HCT116 (cell line): ENCODE results near the gene CCDC17. TPM values are rescaled to one million over a fixed set of nuclear protein-coding genes. Genes with fewer than 3 reads are reported as not detected.

Source experiments
- ATAC-seq: fragments of 200-7000 bp; cut with Tn5 transposase; 2 replicates; pipeline ENCODE4 v1.9.1; 2020; ENCODE audit warnings: mild to moderate bottlenecking, moderate library complexity
- BruUV-seq: library from RNA; stranded (reverse); fragments of 400-500 nt; replicated peaks from 2 replicates; lab custom pipeline; 2021; lab: Mats Ljungman, UMichigan
- CTCF ChIA-PET: fragments of 300-600 bp; sonication (Branson Sonifier 250); formaldehyde crosslinking; loops from one replicate; lab custom pipeline; 2021; ENCODE audit warnings: antibody characterized with exemption; lab: Charles Lee
- POLR2A ChIA-PET: fragments of 300-600, 350-600 bp; sonication (Branson Sonifier 250); formaldehyde crosslinking; loops from one replicate; lab custom pipeline; 2021; ENCODE audit warnings: antibody characterized with exemption; lab: Charles Lee
- RAD21 ChIA-PET, 2 experiments: fragments of 300-600 bp; sonication (Branson Sonifier 250); formaldehyde crosslinking; loops; one replicate each; lab custom pipeline; 2023; ENCODE audit warnings: low total read pairs in 2 of 2; ENCODE audit not compliant: uncharacterized antibody in 2 of 2, unreplicated experiment in 2 of 2, low non-redundant PET in 1 of 2; lab: Charles Lee
- DNase-seq: peaks from one replicate; pipeline ENCODE4 v3.0.0-alpha.2; 2010; ENCODE audit warnings: low read depth, low spot score
- H2AFZ ChIP-seq: fragments of 200-600 bp; shearing (Covaris generic), sonication (generic); 2 replicates; pipeline ENCODE4 v1.6.1; 2017; ENCODE audit warnings: low read depth, mixed run types, mixed read lengths, antibody characterized with exemption, low read length; ENCODE audit not compliant: poor library complexity, severe bottlenecking
- H3K27ac ChIP-seq: 2 replicates; pipeline ENCODE4 v1.5.1; 2012; ENCODE audit warnings: low read depth, low read length
- H3K27me3 ChIP-seq: fragments of 200-600 bp; sonication (generic); 2 replicates; pipeline ENCODE4 v1.6.1; 2016; ENCODE audit warnings: mixed run types, low read length, mixed read lengths; ENCODE audit not compliant: insufficient read depth
- H3K36me3 ChIP-seq, 2 experiments: fragments of 200-500 bp in 1 of 2; fragments of 200-600 bp in 1 of 2; sonication (Bioruptor generic) in 1 of 2; sonication (generic) in 1 of 2; 2 replicates each; pipeline versions ENCODE4 v1.5.1 to v1.6.1; 2014 to 2016; ENCODE audit warnings: low read length in 2 of 2, inconsistent platforms in 1 of 2, mixed read lengths in 1 of 2, mixed run types in 1 of 2; ENCODE audit not compliant: insufficient read depth in 2 of 2, control insufficient read depth in 1 of 2
- H3K4me1 ChIP-seq, 2 experiments: fragments of 200-600 bp in 1 of 2; sonication (generic) in 1 of 2; 2 replicates each; pipeline versions ENCODE4 v1.5.1 to v1.6.1; 2012 to 2017; ENCODE audit warnings: low read length in 2 of 2, inconsistent platforms in 1 of 2, mild to moderate bottlenecking in 1 of 2, mixed read lengths in 1 of 2, mixed run types in 1 of 2, moderate library complexity in 1 of 2; ENCODE audit not compliant: insufficient read depth in 2 of 2, control insufficient read depth in 1 of 2
- H3K4me2 ChIP-seq: fragments of 200-600 bp; sonication (generic); 2 replicates; pipeline ENCODE4 v1.6.1; 2017; ENCODE audit warnings: mixed run types, low read length, mixed read lengths
- H3K4me3 ChIP-seq, 2 experiments: fragments of 200-600 bp in 1 of 2; sonication (generic) in 1 of 2; replicated peaks in 1 of 2; 2 replicates each; pipeline ENCODE4 v1.5.1; 2011 to 2016; ENCODE audit warnings: low read length in 2 of 2, control low read depth in 1 of 2, low read depth in 1 of 2, mild to moderate bottlenecking in 1 of 2, mixed read lengths in 1 of 2, mixed run types in 1 of 2
- H3K79me2 ChIP-seq: fragments of 200-600 bp; sonication (generic); 2 replicates; pipeline ENCODE4 v1.6.1; 2017; ENCODE audit warnings: mild to moderate bottlenecking, mixed run types, low read length, moderate library complexity, mixed read lengths; ENCODE audit not compliant: insufficient read depth
- H3K9ac ChIP-seq: fragments of 200-600 bp; sonication (generic); 2 replicates; pipeline ENCODE4 v1.6.1; 2016; ENCODE audit warnings: low read length, mixed read lengths
- H3K9me2 ChIP-seq: fragments of 200-600 bp; sonication (generic), shearing (Covaris generic); 2 replicates; pipeline ENCODE4 v1.6.1; 2017; ENCODE audit warnings: mixed run types, mild to moderate bottlenecking, moderate library complexity; ENCODE audit not compliant: insufficient read depth
- H3K9me3 ChIP-seq, 2 experiments: fragments of 200-500 bp in 1 of 2; fragments of 200-600 bp in 1 of 2; sonication (Bioruptor generic) in 1 of 2; sonication (generic) in 1 of 2; 2 replicates each; pipeline ENCODE4 v1.6.1; 2014 to 2017; ENCODE audit warnings: low read length in 2 of 2, mixed read lengths in 2 of 2, inconsistent platforms in 1 of 2, low read depth in 1 of 2, mild to moderate bottlenecking in 1 of 2, mixed run types in 1 of 2, moderate library complexity in 1 of 2; ENCODE audit not compliant: control insufficient read depth in 1 of 2, insufficient read depth in 1 of 2
- H4K20me1 ChIP-seq: fragments of 200-600 bp; sonication (generic), shearing (Covaris generic); 2 replicates; pipeline ENCODE4 v1.6.1; 2017; ENCODE audit warnings: mixed run types, mild to moderate bottlenecking, moderate library complexity; ENCODE audit not compliant: insufficient read depth
- ATF3 ChIP-seq: IDR thresholded peaks from 2 replicates; pipeline ENCODE4 v1.6.1; 2012
- CEBPB ChIP-seq: IDR thresholded peaks from 2 replicates; pipeline ENCODE4 v1.6.1; 2012; ENCODE audit warnings: low read depth
- JUND ChIP-seq: IDR thresholded peaks from 2 replicates; pipeline ENCODE4 v1.6.1; 2012
- MAX ChIP-seq: IDR thresholded peaks from 2 replicates; pipeline ENCODE4 v1.6.1; 2012
- POLR2AphosphoS5 ChIP-seq: IDR thresholded peaks from 2 replicates; pipeline ENCODE4 v1.6.1; 2011; ENCODE audit warnings: mild to moderate bottlenecking, low read depth, low read length, moderate library complexity
- RAD21 ChIP-seq: IDR thresholded peaks from 2 replicates; pipeline ENCODE4 v1.6.1; 2012; ENCODE audit warnings: low read depth, mild to moderate bottlenecking
- REST ChIP-seq: IDR thresholded peaks from 2 replicates; pipeline ENCODE4 v1.6.1; 2012; ENCODE audit warnings: low read depth
- SIN3A ChIP-seq: IDR thresholded peaks from 2 replicates; pipeline ENCODE4 v1.6.1; 2012; ENCODE audit warnings: low read depth
- SP1 ChIP-seq: IDR thresholded peaks from 2 replicates; pipeline ENCODE4 v1.6.1; 2012; ENCODE audit warnings: low read depth
- YY1 ChIP-seq: IDR thresholded peaks from 2 replicates; pipeline ENCODE4 v1.6.1; 2011; ENCODE audit warnings: low read length, low read depth, moderate library complexity, mild to moderate bottlenecking; ENCODE audit not compliant: insufficient replicate concordance; ENCODE audit errors: extremely low read depth
- ZNF274 ChIP-seq: fragments of 200-500 bp; sonication (Bioruptor generic); IDR thresholded peaks from 2 replicates; pipeline ENCODE4 v1.6.1; 2014; ENCODE audit warnings: mild to moderate bottlenecking, low read depth, low read length, inconsistent platforms
- intact Hi-C: fragments of 100-400 bp; cut with micrococcal nuclease; formaldehyde crosslinking; loops from 2 replicates; pipeline ENCODE4 v1.10.0; 2022
- total RNA-seq: library from RNA; stranded (reverse); gene quantifications from one replicate; pipeline ENCODE4 v1.2.1, GENCODE V29; 2021; ENCODE audit not compliant: unreplicated experiment

Gene CCDC17
- total RNA-seq, 1 experiment from 2014 or later = 2.4 TPM

GRCh38 chr1:45584351-45585109, 39.3 kb downstream of the CCDC17 start:
- peak; percentile 70 for TF ChIP-seq YY1
- TF ChIP-seq MAX = peak; percentile 78
- TF ChIP-seq ATF3 = no peak
- no peak for TF ChIP-seq ZNF274
- no peak for TF ChIP-seq JUND
- no peak for TF ChIP-seq CEBPB
- TF ChIP-seq SIN3A = peak; percentile 66; the same call in 1 of the 2 replicates
- TF ChIP-seq REST = no peak
- TF ChIP-seq SP1 = no peak; the same call in 1 of the 2 replicates
- peak; percentile 29; the same call in 1 of the 2 replicates for TF ChIP-seq RAD21
- no peak for TF ChIP-seq POLR2AphosphoS5
- TF ChIP-seq, all 23 proteins: peak for 4
- H4K20me1 ChIP-seq = peaks cover 25% of the 10 kb centered on the region; the same call in 1 of the 2 replicates
- peaks cover 10 to 19% of the 10 kb centered on the region in 2 experiments for H3K4me1 ChIP-seq
- peak overlapping the region; percentile 98 for H3K4me2 ChIP-seq
- CTCF ChIA-PET = no interaction called here
- H3K36me3 ChIP-seq = peaks cover 0 to 17% of the 10 kb centered on the region in 2 experiments; a peak in 1 of 4 replicates
- no peaks in the 10 kb centered on the region for H3K9me2 ChIP-seq
- intact Hi-C loops = loop anchor here (10.0 kb wide), 1 partner anchor 300 kb away; no protein-coding TSS in a partner anchor
- H3K79me2 ChIP-seq = peaks cover 55% of the 10 kb centered on the region
- H3K27ac ChIP-seq = peak overlapping the region; percentile 87
- POLR2A ChIA-PET = interaction anchor here (1.1 to 1.2 kb wide), 4 partner anchors 9 to 308 kb away, joined by 3 to 4 read pairs (median 3); no protein-coding TSS in a partner anchor
- ATAC-seq (peak; percentile 58), DNase-seq (peak; percentile 72)
- TSS peak; percentile 64 for BruUV-seq
- peak overlapping the region; percentile 98 to 99 for H3K4me3 ChIP-seq
- no peaks in the 10 kb centered on the region for H3K27me3 ChIP-seq
- RAD21 ChIA-PET = interaction anchor here in 1 of 2 experiments (0.6 kb wide), 1 partner anchor 281 kb away, joined by 7 read pairs; no protein-coding TSS in a partner anchor
- H2AFZ ChIP-seq = no peak overlapping the region
- H3K9ac ChIP-seq = peak overlapping the region; percentile 99
- no peaks in the 10 kb centered on the region for H3K9me3 ChIP-seq
